WTC11 (cell line): ENCODE results near the gene ACOX3.

Experiments
- ATF3 ChIP-seq: sonication (generic); formaldehyde crosslinking; conservative IDR thresholded peaks from 2 replicates; pipeline ENCODE4 v1.8.1; 2022; ENCODE audit warnings: mild to moderate bottlenecking, missing genetic modification reagents
- ATF6 ChIP-seq: sonication (generic); formaldehyde crosslinking; IDR thresholded peaks from 2 replicates; pipeline ENCODE4 v1.8.1; 2023; ENCODE audit warnings: mild to moderate bottlenecking, missing genetic modification reagents
- CTCF ChIP-seq: fragments of 200-600 bp; IDR thresholded peaks from 2 replicates; pipeline ENCODE4 v1.8.0; 2022; ENCODE audit warnings: antibody characterized with exemption
- E2F4 ChIP-seq: sonication (generic); formaldehyde crosslinking; IDR thresholded peaks from 2 replicates; pipeline ENCODE4 v1.8.1; 2022; ENCODE audit warnings: low read depth, mild to moderate bottlenecking, moderate library complexity, missing genetic modification reagents, borderline replicate concordance
- IRF2 ChIP-seq: sonication (generic); formaldehyde crosslinking; IDR thresholded peaks from 2 replicates; pipeline ENCODE4 v1.8.0; 2022; ENCODE audit warnings: low read depth, missing genetic modification reagents, borderline replicate concordance
- RELA ChIP-seq: sonication (generic); formaldehyde crosslinking; IDR thresholded peaks from 2 replicates; pipeline ENCODE4 v1.8.1; 2022; ENCODE audit warnings: missing genetic modification reagents, mild to moderate bottlenecking, borderline replicate concordance
- TEAD4 ChIP-seq: sonication (generic); formaldehyde crosslinking; IDR thresholded peaks from 2 replicates; pipeline ENCODE4 v1.8.0; 2022; ENCODE audit warnings: mild to moderate bottlenecking, missing genetic modification reagents
- ZMAT4 ChIP-seq: fragments of 250-450 bp; sonication (Bioruptor Pico); IDR thresholded peaks from 2 replicates; pipeline ENCODE4 v1.9.0; 2021; ENCODE audit warnings: mild to moderate bottlenecking
- ZNF232 ChIP-seq: sonication (generic); formaldehyde crosslinking; IDR thresholded peaks from 2 replicates; pipeline ENCODE4 v1.8.0; 2022; ENCODE audit warnings: mild to moderate bottlenecking, missing genetic modification reagents
- ZNF317 ChIP-seq: sonication (generic); formaldehyde crosslinking; IDR thresholded peaks from 2 replicates; pipeline ENCODE4 v1.8.1; 2023; ENCODE audit warnings: low read depth, mild to moderate bottlenecking, moderate library complexity, missing genetic modification reagents, borderline replicate concordance

GRCh38 chr4:8336412-8337075 is 104.0 kb downstream of the ACOX3 start:
- TF ChIP-seq CTCF (no peak), RELA (no peak), E2F4 (CRISPR knock-in tag) (no peak), ZNF232 (CRISPR knock-in tag) (no peak), ZMAT4 (CRISPR knock-in tag) (no peak), ATF6 (CRISPR knock-in tag) (no peak), ZNF317 (no peak), TEAD4 (no peak), IRF2 (CRISPR knock-in tag) (no peak), ATF3 (CRISPR knock-in tag) (no peak)
